Measurements from ENCODE around the gene NINJ1.

- TF ChIP-seq CTCF (IDR thresholded peaks at IDR 0.05), result no peak
- TF ChIP-seq POLR2A (IDR thresholded peaks at IDR 0.05), result no peak
Measured at GRCh38 chr9:93133681-93134014, 403 bp downstream of the NINJ1 start.
